DMS153 (cell line): Measurements from ENCODE around the gene KIF3C.

Experiments
- DNase-seq: peaks from one replicate; lab custom pipeline; 2025; lab: John Stamatoyannopoulos, UW

KIF3C gene

DNA sequence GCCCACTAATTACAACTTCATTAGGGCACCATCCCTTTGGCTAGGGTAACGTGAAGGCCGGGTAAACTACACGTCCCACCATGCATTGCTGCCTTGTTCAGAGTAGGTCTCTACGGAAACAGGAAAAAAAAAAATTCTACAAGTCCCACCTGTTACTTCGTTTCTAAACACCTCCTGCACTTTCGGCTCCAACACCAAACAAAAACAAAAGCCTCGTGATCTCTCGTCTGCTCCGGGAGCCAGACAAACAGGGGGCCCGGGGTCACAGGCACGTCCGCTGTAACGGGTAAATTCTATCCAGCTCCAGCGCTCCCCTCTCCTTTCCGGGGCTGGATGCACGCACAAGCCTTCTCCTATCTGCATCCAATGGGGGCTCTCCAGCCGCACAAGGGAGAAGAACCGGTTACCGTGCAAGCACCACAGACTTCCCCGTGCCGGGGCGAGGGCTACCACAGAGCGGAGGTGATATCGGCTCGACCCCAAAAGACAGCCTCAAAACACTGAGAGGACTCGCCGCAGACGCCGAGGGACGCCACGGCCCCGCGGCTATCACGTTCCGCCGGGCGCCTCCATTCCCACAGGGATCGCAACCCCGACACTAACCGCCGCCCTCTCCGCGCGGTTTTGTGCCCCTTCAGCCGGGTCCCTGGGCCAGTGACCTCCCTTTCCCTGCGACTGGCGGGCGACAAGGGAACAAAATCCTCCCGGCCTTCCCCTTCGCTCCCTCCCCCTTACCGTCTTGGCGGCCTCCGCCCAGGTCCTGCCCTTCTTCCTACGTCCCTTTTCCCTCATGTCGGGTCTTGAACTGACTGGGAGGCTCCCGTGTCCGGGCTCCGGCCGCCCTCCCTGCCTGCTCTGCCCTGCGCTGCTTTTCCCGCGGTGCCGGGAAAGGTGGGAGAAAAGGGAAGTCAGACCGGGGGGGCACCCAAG lies 104.6 kb downstream of the KIF3C start:
- peak; percentile 47 for DNase-seq
